Psoas muscle (tissue), 8 donors: ENCODE data around the gene ME3. TPM values are rescaled to one million over a fixed set of nuclear protein-coding genes. Genes with fewer than 3 reads are reported as not detected.

ENCODE experiments used
- ATAC-seq, 4 donors: fragments of 200-7000 bp; cut with Tn5 transposase; one replicate each; pipeline ENCODE4 v1.9.1; 2020; ENCODE audit warnings: moderate library complexity in 3 of 4, mild to moderate bottlenecking in 2 of 4
- DNase-seq, 2 donors: peaks; one replicate each; pipeline ENCODE4 v3.0.0-alpha.2; 2020
- H3K27ac ChIP-seq: fragments of 200-600 bp; one replicate; pipeline ENCODE4 v1.8.0; 2022
- H3K27me3 ChIP-seq, 3 donors: fragments of 200-600 bp in 1 of 3; one replicate each; pipeline versions ENCODE4 v1.6.1 to v1.8.0; 2013 to 2022; ENCODE audit warnings: low read length in 2 of 3, mild to moderate bottlenecking in 2 of 3, moderate library complexity in 1 of 3; ENCODE audit not compliant: insufficient read depth in 3 of 3
- H3K36me3 ChIP-seq, 2 donors: fragments of 200-600 bp in 1 of 2; one replicate each; pipeline versions ENCODE4 v1.6.1 to v1.8.0; 2013 to 2022; ENCODE audit warnings: low read depth in 1 of 2, mild to moderate bottlenecking in 1 of 2, moderate library complexity in 1 of 2; ENCODE audit not compliant: insufficient read depth in 1 of 2
- H3K4me1 ChIP-seq: fragments of 200-600 bp; one replicate; pipeline ENCODE4 v1.8.0; 2022
- H3K4me3 ChIP-seq: fragments of 200-600 bp; one replicate; pipeline ENCODE4 v1.8.0; 2022; ENCODE audit warnings: mild to moderate bottlenecking
- H3K9me3 ChIP-seq: fragments of 200-600 bp; one replicate; pipeline ENCODE4 v1.8.0; 2022
- CTCF ChIP-seq: fragments of 200-600 bp; IDR thresholded peaks from one replicate; pipeline ENCODE4 v1.8.0; 2022; ENCODE audit warnings: antibody characterized with exemption
- WGBS, 3 donors: extraction: QIAGEN DNeasy Blood & Tissue Kit; methylation state at CpG; one replicate each; pipeline versions ENCODE4 v1.1.6 to v1.1.7; 2013; 5-methylcytosine and 5-hydroxymethylcytosine counted together
- intact Hi-C, 2 donors: fragments of 100-400 bp; cut with DNase I; formaldehyde crosslinking; loops; one replicate each; pipeline versions ENCODE4 v1.11.0 to v1.14.2; 2022
- polyA plus RNA-seq, 3 donors: library from polyadenylated mRNA; stranded (reverse); fragments of 200-250 nt; gene quantifications; one replicate each; pipeline ENCODE4 v1.2.3, GENCODE V29; 2013
- total RNA-seq, 4 donors: library from RNA; stranded (reverse); fragmentation: NEBNext Ultra II Directional in 2 of 4; extraction: Animal tissue kit (Norgen Biotek cat#: 25700) in 2 of 4; gene quantifications; one replicate each; pipeline versions ENCODE4 v1.2.1 to v1.2.4, GENCODE V29; 2021 to 2023
- donor health status: healthy with polysubstance abuse.
- donor health status: DM: no; HTN: no; CAD: no; lungs with moderate emphysema.
- donor health status: Bipolar disorder and iron deficiency.
- donor health status: healthy.
- donor health status: DM: yes; HTN: yes; CAD: no.
- donor health status: DM: no; HTN: no; CAD: no.
- donor health status: DM: no; HTN: no; CAD: no.
- donor health status: DM: yes; HTN: yes; CAD: no.

ME3 gene
- total and polyA plus RNA-seq, 7 donors: 5.1 to 19.5 (median 11.2) TPM

GRCh38 chr11:86483940-86484794, 188.2 kb downstream of the ME3 start:
- TF ChIP-seq CTCF: no peak
- no peaks in the 10 kb centered on the region for H3K27me3 ChIP-seq
- ATAC-seq (peak; percentile 54 to 81 (median 64)), DNase-seq (peak; percentile 70 to 75)
- H3K4me1 ChIP-seq: no peaks in the 10 kb centered on the region
- peaks cover 0 to 3% of the 10 kb centered on the region in 2 donors for H3K36me3 ChIP-seq
- H3K27ac ChIP-seq: peak overlapping the region; percentile 51
- no peaks in the 10 kb centered on the region for H3K9me3 ChIP-seq
- WGBS, 3 donors: 50 to 59% (median 50%) methylated on average over 7 of the region's 7 CpGs
- intact Hi-C loops: no loop called here
- H3K4me3 ChIP-seq: no peak overlapping the region

- 49 to 65% (median 60%) methylated on average over 3 of the region's 3 CpGs for WGBS, 3 donors
- no peak for TF ChIP-seq CTCF
- no peaks in the 10 kb centered on the region for H3K9me3 ChIP-seq
- H3K27me3 ChIP-seq: no peaks in the 10 kb centered on the region
- intact Hi-C loops: no loop called here
- H3K4me1 ChIP-seq: no peaks in the 10 kb centered on the region
- DNase-seq (no peak), ATAC-seq (no peak)
- H3K27ac ChIP-seq: no peak overlapping the region
- no peak overlapping the region for H3K4me3 ChIP-seq
- peaks cover 0 to 3% of the 10 kb centered on the region in 2 donors for H3K36me3 ChIP-seq
Observed at GRCh38 chr11:86483610-86483939, 188.8 kb downstream of the ME3 start.

GRCh38 chr11:86482692-86483091, 189.7 kb downstream of the ME3 start:
- DNase-seq (no peak), ATAC-seq (no peak)
- Histone ChIP-seq H3K4me3 (no peak overlapping the region), H3K27me3 (no peaks in the 10 kb centered on the region), H3K36me3 (peaks cover 0 to 3% of the 10 kb centered on the region in 2 donors), H3K4me1 (peaks cover 4% of the 10 kb centered on the region), H3K9me3 (no peaks in the 10 kb centered on the region), H3K27ac (no peak overlapping the region)
- intact Hi-C loops: no loop called here
- WGBS, 3 donors: 77 to 85% (median 81%) methylated on average over 2 of the region's 2 CpGs
- no peak for TF ChIP-seq CTCF

GRCh38 chr11:86481399-86481798, 191.0 kb downstream of the ME3 start:
- Histone ChIP-seq H3K4me3 (no peak overlapping the region), H3K4me1 (peaks cover 4% of the 10 kb centered on the region), H3K27me3 (no peaks in the 10 kb centered on the region), H3K27ac (no peak overlapping the region), H3K9me3 (no peaks in the 10 kb centered on the region), H3K36me3 (peaks cover 0 to 3% of the 10 kb centered on the region in 2 donors)
- no peak for TF ChIP-seq CTCF
- ATAC-seq (no peak), DNase-seq (no peak)
- WGBS, 3 donors: 48 to 63% (median 49%) methylated on average over 1 of the region's 1 CpG
- intact Hi-C loops: no loop called here

GRCh38 chr11:86478348-86478747, 194.1 kb downstream of the ME3 start:
- Histone ChIP-seq H3K4me1 (peaks cover 4% of the 10 kb centered on the region), H3K4me3 (no peak overlapping the region), H3K27me3 (no peaks in the 10 kb centered on the region), H3K9me3 (no peaks in the 10 kb centered on the region), H3K36me3 (peaks cover 0 to 3% of the 10 kb centered on the region in 2 donors), H3K27ac (no peak overlapping the region)
- TF ChIP-seq CTCF: no peak
- DNase-seq: no peak
- no peak for ATAC-seq
- intact Hi-C loops: no loop called here
